HG03469 (cell line): ENCODE data around the gene SCUBE1.
"Not testable (repeated sequence)": the region's sequence is repeated elsewhere in the genome, so short reads cannot be mapped to it uniquely, and the experiment has no call there.

Experiments used
- ATAC-seq: cut with Tn5 transposase; IDR thresholded peaks from one replicate; pipeline ENCODE4 v1.9.1; 2021; ENCODE audit warnings: mild to moderate bottlenecking, moderate library complexity, moderate number of reproducible peaks; ENCODE audit not compliant: unreplicated experiment

Gene SCUBE1

DNA sequence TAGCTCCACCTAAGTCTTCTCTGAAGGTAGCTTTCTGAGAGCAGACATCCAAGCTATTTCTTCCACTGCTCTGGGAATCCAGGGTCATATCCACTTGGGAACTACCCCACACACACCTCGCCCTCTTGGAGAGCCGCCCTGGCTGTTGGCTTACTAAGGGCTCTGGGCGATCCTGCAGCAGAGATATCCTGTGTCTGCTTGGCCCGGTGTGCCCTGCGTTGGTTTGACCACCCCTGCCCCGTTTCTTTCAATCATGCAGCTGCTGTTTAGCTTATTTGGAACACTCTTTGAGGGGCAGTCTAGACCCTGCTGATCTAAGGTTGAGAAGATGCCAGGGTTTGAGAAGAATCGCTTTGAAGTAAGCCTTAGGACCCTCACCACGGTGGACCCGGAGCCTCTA, 17.4 kb upstream of the SCUBE1 start:
- ATAC-seq, result no peak

DNA sequence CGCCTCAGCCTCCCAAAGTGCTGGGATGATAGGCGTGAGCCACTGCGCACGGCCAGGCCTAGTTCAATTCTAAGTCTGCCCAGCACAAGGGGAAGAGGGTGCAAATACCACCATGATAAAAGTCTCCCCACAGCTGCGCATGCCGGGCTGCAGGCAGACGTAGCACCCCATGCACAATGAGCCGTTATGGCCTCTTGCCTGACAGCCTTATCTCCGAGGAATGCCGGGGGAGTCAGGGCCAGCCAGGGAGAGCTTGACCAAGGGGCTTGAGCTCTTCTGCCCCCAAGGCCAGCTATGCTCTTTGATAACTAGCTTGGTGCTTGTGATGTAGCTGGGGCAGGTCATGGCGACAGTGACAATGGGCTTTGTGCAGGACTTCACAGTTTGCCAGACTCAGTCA, 13.7 kb upstream of the SCUBE1 start:
- no peak for ATAC-seq

DNA sequence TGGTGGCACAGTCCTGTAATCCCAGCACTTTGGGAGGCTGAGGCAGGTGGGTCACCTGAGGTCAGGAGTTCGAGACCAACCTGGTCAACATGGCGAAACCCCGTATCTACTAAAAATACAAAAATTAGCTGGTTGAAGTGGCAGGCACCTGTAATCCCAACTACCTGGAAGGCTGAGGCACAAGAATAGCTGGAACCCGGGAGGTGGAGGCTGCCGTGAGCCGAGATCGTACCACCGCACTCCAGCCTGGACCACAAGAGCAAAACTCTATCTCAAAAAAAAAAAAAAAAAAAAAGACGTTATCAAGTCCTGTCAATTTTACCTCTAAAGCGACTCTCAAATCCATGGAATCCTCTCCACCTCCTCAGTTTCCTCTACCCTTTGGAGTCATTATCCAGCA, 12.5 kb upstream of the SCUBE1 start:
- ATAC-seq, result not testable (repeated sequence)

DNA sequence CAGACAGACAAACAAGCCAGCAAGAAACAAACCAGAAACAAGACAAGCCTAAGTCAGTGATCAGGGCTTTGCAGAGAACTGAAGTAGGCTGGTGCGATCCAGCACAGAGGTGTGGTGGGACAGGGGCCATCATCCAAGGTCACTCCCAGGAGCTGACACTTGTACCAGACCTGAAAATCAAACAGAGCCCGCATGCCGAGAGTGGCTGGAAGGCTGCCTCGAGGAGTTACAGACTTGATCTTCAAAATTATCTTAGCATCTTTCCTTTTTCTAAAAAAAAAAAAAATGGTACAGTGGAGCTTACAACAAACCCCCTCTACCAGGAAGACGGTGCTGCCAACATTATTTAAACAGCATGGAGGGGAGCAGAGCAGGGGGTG, 8.8 kb upstream of the SCUBE1 start:
- ATAC-seq, result no peak

DNA sequence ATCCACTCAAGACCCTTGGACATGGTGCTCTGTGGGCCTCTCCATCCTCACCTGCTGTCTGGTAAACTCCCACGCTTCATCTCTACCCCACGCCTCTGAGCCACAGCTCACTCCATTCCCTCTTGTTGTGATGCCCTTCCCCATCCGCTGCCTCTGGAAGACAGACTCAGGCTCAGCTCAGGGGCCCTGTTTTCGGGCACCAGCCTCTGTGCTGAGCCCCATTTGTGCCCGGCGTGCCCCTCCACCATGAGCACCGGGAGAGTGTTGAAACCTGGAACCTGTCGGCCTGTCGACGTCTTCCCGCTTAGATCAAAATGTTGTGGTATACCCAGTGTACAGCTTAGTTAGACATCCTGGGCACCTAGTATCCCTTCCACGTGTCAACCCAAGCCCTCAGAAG, 6.5 kb upstream of the SCUBE1 start:
- no peak for ATAC-seq

DNA sequence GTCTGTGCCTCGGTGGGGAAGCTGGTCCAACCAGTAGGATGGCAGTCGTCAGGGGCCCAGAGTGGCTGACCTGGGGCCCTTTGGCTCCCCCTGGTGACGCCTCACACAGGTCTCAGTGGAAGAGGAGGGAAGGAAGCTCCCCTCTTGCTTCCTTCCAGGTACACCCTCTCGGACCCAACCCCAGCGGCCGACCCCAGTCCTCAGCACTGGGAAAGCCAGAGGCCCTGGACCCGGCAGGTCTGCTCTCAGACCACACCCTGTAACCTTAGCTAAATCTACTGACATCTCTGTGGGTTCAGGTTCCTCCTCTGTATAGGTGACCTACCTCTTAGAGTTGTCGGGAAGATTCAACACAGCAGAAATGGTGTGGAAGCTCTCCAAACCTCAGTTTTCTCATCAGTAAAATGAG, 3.4 kb upstream of the SCUBE1 start:
- ATAC-seq, result no peak

DNA sequence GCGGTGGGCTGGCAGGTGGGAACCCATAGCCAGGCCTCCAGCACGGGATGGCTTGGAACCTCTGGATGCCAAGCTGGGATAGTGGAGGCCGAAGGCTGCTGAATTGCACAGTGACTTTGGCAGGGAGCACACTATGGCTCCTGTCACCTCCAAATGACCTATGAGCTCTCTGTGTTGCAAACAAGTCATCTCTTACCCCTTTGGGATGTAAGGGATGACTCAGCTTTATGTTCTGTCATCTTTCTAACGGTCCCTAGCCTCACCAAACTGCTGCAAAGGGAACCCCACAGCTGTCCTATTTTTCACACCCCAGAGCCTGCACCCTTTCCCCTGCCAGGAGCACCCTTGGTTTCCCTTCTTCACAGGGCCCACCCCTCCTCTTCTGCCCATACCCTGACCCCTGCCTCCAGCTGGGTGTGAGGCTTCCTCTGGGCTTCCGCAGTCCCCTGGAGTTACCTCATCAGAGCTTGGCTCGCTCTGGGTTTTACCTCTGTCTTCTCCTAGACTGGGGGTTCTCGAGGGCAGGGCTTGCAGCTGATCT, 2.7 kb upstream of the SCUBE1 start:
- ATAC-seq, result no peak

DNA sequence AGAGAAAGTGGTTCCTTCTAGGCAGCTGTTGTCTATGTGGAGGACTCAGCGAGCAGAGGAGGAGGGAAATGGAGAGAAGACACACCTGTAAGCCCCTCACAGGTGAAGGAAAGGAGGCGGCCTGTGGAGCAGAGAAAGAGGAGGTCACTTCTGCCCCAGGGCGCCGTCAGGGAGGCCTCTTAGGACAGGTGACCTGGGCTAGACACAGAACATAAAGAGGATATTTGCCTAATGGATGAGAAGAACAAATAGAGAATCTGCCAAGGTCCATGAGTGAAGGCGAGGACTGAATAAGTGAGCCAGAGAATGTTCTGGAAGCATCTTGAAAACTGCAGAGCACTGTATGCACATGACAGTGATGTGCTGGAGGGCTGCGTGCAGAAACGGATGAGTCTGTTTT, 2.2 kb upstream of the SCUBE1 start:
- no peak for ATAC-seq

DNA sequence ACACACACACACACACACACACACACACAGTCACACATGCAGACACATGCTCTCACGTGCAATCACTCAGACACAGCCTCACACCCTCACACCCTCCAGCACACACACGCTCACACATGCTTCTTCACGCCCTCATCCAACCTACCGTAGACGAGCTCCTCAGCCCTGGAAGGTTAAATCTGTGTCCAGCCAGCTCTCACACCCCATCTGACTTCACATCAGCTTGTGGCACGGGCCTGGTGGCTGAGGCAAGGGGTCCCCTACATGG, 1.3 kb upstream of the SCUBE1 start:
- ATAC-seq, result no peak

DNA sequence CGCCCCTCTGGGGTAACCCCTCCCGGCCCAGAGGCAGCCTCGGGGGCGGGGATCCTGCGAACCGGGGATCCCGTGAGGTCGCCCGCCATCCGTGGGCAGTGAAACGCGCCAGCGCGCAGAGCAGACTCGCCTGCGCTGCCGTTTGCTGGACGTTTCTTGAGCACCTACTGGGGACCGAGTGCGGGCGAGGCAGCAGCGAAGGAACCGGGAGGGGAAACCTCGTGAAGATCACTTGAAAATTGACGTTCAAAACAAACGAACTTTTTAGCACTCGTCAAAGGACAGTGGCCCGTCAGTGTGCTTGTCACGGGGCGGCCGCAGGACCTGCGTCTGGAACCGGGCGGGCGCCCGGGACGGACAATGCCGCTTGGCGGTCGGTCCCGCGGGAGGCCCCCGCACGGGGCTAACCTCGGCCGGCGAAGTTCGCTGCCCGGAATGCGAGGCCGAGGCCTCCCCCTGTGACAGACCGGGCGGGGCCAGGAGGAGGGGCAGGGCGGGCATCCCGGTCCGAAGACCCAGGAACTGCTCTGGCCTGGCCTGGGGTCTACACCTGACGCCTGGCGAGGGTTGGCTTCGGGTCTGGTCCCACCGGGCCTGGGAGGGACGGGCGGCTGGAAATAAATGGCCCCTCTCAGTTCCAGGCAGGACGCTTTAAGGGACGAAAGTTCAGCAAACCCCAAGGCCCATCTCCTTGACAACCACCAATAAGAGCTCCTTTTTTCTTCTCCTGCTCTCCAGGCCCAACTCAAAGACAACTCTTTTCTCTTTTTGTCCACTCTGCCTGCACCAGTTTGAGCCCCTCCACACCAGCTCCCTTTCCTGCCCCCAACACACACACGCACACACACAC, 723 bp upstream of the SCUBE1 start:
- no peak for ATAC-seq

DNA sequence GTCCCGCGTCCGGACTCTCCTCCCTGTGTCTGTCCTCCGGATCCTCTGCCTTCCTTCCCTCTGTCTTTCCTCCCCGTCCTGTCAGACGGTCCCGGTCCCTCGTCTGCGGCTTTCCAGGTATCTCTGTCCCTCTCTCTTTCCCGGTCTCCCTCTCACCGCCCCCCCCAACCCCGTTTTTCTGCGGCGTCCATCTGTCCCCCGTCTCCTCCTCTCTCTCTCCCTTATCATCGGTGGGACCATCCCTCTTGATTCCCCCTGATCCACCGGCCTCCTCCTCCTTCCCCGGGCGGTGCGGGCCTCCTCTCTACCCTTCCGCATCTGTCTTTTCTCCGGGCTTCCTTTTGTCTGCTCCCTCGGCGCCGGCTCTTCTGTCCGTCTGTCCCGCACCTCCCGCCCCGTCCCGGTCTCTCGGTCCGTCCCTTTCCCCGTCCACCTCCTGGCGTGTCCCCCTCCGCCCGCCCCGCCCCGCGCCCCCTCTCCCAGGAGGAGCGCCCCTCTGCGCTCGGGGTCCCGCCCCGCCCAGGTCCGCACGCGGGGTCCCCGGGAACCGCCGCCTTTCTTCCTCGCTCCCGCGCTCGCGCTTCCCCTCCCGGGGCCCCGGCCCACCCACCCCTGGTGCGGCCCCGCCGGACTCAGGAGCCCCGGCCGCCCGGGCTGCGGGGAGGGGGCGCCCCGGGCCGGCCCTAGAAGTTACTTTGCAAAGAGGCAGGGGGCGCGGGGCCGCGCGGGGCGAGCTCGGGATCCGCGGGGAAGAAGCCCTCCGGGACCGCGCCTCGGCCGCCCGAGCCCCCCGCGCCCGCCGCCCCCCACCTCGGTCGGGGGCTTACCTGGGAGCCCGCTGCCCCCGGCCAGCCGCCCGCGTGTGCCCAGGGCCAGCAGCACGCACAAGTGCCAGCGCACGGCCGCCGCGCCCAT, 568 bp downstream of the SCUBE1 start:
- no peak for ATAC-seq

DNA sequence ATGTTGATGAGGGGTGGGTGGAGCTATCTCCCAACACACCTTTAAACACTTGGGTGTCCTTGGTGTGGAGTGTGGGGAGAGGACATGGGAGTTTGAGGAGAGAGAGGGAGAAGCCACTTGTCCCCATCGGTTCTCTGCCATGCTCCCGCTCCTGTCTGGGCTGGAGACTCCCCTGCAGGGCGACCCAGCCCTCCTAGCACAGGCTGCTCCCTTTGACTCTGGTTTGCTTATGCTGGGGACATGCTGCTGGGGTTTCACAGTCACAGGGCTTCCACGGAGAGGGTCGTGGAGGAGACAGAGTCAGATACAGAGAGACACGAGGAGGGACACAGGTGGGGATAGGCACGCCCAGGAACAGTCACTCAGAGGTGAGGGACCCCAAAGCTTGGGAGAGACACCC, 1.6 kb downstream of the SCUBE1 start:
- ATAC-seq, result no peak

DNA sequence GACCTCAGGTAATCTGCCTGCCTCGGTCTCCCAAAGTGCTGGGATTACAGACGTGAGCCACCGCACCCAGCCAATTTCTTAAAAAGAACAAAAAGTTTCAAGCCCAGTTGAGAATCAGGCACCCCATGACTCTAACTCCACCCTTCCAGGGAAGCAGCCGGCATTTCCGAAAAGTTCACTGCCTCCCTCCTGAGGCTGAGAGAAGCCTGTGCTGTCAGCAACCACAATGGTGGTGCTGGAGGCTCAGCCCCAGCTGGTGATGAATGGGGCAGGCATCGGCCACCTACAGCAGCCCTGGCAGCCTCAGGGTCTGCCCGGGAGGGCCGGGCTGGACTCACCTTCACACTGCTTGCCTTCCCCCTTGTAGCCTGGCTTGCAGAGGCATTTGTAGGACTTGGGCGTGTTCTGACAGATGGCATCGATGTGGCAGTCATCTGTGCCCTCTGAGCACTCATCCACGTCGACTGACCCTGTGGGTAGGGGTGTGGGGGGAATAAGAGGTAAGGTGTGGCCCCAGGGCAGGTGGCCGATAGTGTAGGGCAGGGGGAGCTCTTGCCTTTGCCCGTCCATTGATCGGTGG, 4.3 kb downstream of the SCUBE1 start:
- ATAC-seq, result no peak

DNA sequence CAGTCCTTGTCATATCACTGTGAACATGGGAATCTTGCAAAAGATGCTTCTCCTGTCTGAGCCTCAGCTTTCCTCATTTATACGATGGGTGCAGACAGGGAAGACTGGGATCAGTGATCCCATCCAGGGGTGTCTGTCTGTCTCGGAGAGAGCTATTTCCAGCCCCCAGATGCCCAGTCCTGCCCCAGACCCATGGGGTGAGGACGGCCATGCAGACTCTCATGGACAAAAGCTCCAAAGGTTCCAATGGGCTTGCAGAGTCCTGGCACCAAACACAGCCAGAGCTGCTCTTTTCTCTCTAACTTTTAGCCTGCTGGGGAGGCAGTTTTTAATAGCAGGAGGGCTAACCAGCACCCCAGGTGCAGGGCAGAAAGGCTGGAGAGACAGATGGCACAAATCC, 5.2 kb downstream of the SCUBE1 start:
- no peak for ATAC-seq

DNA sequence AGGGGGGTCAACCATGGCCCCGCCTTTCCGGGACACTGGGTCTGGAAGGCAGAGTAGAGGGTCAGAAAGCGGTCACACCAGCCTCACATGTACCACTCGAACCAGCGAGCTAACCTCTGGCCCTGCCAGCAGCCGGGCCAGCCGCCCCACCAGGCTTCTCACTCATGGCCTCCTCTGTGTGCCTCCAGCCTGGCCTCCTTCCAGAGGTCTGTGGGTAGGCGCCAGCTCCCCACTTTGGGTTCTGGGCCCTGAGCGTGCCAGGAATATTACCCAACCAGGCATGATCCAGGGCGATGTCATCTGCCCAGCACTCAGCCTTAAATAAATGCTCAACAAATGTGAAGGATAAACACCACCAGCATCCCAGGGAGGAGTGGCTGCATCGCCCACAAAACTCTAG, 5.8 kb downstream of the SCUBE1 start:
- no peak for ATAC-seq

DNA sequence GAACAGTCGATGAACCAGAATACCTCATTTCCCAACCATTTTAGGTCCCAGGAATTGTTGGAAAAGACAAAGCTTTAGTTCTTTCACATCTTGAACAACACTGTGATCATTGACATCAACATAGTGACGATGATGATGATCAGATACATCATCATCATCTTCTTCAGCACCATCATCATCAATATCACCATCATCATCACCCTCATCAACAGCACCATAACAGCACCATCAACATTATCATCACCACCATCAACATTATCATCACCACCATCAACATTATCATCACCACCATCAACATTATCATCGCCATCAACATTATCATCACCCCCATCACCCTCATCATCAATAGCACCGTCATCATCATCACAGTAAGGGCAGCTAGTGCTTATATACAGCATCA, 8.8 kb downstream of the SCUBE1 start:
- no peak for ATAC-seq

DNA sequence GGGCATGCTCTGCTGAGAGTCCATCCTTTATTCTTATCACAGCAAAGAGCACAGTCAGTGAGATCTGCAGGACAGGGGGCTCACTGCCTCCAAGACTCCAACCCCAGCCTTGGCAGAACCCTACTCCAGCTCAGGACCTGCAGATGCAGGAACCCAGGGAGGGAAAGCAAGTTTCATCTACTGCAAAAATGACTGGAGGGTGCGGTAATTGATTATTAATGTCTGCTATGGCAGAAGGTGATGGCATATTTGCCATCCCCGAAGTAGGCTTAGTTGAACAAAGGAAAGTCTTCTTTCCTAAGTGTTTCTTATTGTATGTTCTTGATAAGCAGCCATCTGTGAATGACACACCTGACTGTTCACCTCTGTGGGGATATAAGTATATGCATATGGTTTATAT, 9.2 kb downstream of the SCUBE1 start:
- no peak for ATAC-seq

DNA sequence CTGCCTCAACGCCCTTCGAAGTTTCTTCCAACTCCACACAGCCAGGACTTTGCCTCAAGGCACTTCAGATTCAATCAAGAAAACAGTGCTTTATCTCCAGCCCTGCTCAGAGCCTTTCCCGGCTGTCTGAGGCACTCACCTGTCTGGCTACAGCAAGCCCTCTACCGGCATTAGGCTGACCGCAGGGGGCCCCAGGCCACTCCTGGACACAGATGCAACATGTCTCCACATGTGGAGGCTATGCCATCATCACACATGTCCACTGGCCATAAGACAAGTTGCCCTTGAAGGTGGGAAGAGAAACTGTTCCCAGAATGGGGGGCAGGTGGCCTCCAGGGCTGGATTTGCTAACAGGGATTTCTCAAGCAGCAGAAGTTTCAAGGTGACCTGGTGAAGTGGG, 10.0 kb downstream of the SCUBE1 start:
- ATAC-seq, result no peak

DNA sequence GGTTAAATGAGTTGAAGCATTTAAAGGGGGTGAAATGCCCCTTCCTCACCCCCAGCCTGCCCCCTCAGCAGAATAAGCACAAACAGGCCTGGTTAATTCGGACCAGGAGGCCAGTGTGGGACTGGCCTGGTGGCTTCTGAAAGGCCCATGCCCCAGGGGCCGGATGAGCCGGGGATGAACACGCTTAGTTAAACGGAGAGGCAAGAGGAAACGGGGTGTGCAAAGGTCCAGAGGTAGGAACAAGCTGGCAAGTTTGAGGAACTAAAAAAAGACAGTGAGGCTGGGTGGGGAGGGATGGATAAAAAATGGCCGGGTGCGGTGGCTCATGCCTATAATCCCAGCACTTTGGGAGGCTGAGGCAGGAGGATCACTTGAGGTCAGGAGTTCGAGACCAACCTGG, 11.5 kb downstream of the SCUBE1 start:
- no peak for ATAC-seq

DNA sequence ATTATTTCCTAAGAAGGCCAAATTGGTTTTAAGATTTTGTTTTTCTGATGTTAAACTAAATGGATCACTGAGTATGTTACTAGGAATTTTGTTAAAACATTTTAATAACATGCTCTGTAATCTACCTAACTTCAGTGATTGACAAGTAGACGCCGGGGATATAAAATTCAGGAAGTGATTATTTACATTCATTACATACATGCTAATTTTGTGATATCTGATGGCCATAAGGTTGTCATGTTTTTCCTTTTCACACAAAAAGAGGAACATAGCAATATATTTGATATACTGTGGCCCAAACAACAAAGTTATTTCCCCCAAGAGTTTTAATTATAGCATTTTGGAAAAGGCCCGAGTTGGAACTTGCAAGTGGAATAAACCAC, 12.1 kb downstream of the SCUBE1 start:
- ATAC-seq, result no peak

DNA sequence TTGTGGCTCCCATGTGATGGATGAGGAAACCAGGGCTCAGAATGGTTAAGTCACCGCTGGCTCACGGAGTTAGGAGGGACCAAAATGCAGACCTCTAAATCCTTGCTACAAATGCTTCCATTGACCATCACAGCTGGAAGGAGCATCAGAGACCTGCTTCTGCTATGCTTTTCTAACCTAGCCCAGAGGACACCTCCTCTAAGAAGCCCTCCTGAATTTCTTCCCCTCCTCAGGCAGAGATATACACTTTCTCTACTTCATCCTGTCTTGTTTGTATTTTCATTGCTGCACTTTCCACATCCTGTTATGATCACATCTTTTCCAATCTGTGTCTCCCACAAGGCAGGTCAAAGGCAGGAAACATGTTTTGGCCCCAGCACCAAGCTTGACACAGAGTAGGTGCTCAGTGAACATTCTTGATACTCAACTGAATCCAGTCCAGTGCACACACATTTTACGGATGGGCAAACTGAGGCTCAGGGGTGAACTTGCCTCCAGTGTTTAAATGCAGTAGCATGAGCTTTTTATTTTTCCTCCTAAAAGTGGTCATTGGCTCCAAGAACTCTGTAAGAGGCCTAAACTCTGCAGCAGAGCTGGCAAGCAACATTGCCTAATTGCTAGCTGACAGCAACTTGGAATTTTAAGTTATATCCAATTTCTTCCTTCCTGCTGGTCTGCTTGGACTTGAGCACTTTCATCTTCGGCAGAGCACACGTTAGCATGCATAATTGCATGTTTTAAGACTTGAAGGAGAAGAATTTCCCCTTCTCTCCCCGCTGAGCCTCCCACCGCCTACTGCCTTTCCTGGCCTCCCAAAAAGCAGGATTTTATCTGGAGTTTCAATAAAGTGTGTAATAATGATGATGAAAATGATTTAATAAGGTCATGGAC, 12.7 kb downstream of the SCUBE1 start:
- ATAC-seq, result no peak
